IMR-90 (cell line): Measurements from ENCODE around the gene GLIS1. TPM values are rescaled to one million over a fixed set of nuclear protein-coding genes. Genes with fewer than 3 reads are reported as not detected.

ENCODE experiments used
- ATAC-seq: fragments of 200-7000 bp; cut with Tn5 transposase; 2 replicates; pipeline ENCODE4 v1.9.1; 2020; ENCODE audit warnings: low read depth, mild to moderate bottlenecking, moderate library complexity
- BruUV-seq: library from RNA; stranded (reverse); fragments of 400-500 nt; replicated peaks from 2 replicates; lab custom pipeline; 2021; lab: Mats Ljungman, UMichigan
- CTCF ChIA-PET: fragments of 300-600 bp; formaldehyde crosslinking; extraction: SDS; loops from one replicate; lab custom pipeline; 2021; ENCODE audit warnings: antibody characterized with exemption; lab: Yijun Ruan, JAX
- POLR2A ChIA-PET: fragments of 300-600 bp; sonication (Branson Sonifier 250); formaldehyde crosslinking; loops from one replicate; lab custom pipeline; 2022; ENCODE audit warnings: antibody characterized with exemption; ENCODE audit not compliant: unreplicated experiment; lab: Charles Lee
- DNase-seq: peaks from one replicate; pipeline ENCODE4 v3.0.0; 2013
- H2AFZ ChIP-seq: replicated peaks from 2 replicates; pipeline ENCODE3; 2013; ENCODE audit warnings: low read length, mild to moderate bottlenecking; ENCODE audit not compliant: poor library complexity
- H2AK5ac ChIP-seq: 2 replicates; pipeline ENCODE4 v1.6.1; 2013; ENCODE audit warnings: low read depth, low read length, inconsistent platforms
- H2AK9ac ChIP-seq: replicated peaks from 2 replicates; pipeline ENCODE3; 2013; ENCODE audit warnings: mild to moderate bottlenecking, low read depth, low read length, moderate library complexity; ENCODE audit not compliant: poor library complexity
- H2BK120ac ChIP-seq: 2 replicates; pipeline ENCODE4 v1.6.1; 2013; ENCODE audit warnings: low read depth, low read length, inconsistent platforms
- H2BK15ac ChIP-seq: 3 replicates; pipeline ENCODE4 v1.6.1; 2013; ENCODE audit warnings: low read depth, low read length, inconsistent platforms
- H2BK20ac ChIP-seq: 2 replicates; pipeline ENCODE4 v1.6.1; 2013; ENCODE audit warnings: low read depth, mild to moderate bottlenecking, inconsistent platforms, low read length, moderate library complexity
- H2BK5ac ChIP-seq: 2 replicates; pipeline ENCODE4 v1.6.1; 2013; ENCODE audit warnings: mild to moderate bottlenecking, low read depth, low read length, inconsistent platforms; ENCODE audit not compliant: poor library complexity, severe bottlenecking
- H3K14ac ChIP-seq: replicated peaks from 2 replicates; pipeline ENCODE4 v1.6.1; 2013; ENCODE audit warnings: low read depth, low read length, inconsistent platforms
- H3K18ac ChIP-seq: 2 replicates; pipeline ENCODE4 v1.6.1; 2013; ENCODE audit warnings: low read depth, low read length, control low read depth
- H3K23ac ChIP-seq: 2 replicates; pipeline ENCODE4 v1.6.1; 2013; ENCODE audit warnings: low read depth, low read length, inconsistent platforms
- H3K27ac ChIP-seq: 2 replicates; pipeline ENCODE4 v1.5.1; 2013; ENCODE audit warnings: mild to moderate bottlenecking, control low read depth, low read length; ENCODE audit not compliant: insufficient read depth
- H3K27me3 ChIP-seq: 2 replicates; pipeline ENCODE4 v1.6.1; 2013; ENCODE audit warnings: low read length; ENCODE audit not compliant: control insufficient read depth, insufficient read depth
- H3K36me3 ChIP-seq: 2 replicates; pipeline ENCODE4 v1.6.1; 2013; ENCODE audit warnings: low read length, mixed read lengths; ENCODE audit not compliant: control insufficient read depth, insufficient read depth
- H3K4ac ChIP-seq: 2 replicates; pipeline ENCODE4 v1.6.1; 2013; ENCODE audit warnings: low read depth, low read length, inconsistent platforms
- H3K4me1 ChIP-seq: 2 replicates; pipeline ENCODE4 v1.6.1; 2013; ENCODE audit warnings: low read length, mixed read lengths; ENCODE audit not compliant: control insufficient read depth, insufficient read depth
- H3K4me2 ChIP-seq: 2 replicates; pipeline ENCODE4 v1.6.1; 2013; ENCODE audit warnings: low read depth, mild to moderate bottlenecking, control low read depth, low read length, moderate library complexity
- H3K4me3 ChIP-seq: 2 replicates; pipeline ENCODE4 v1.5.1; 2013; ENCODE audit warnings: low read depth, mild to moderate bottlenecking, control low read depth, low read length, moderate library complexity; ENCODE audit not compliant: insufficient read depth
- H3K56ac ChIP-seq: 2 replicates; pipeline ENCODE4 v1.6.1; 2013; ENCODE audit warnings: low read length, inconsistent platforms; ENCODE audit not compliant: insufficient read depth; ENCODE audit errors: extremely low read depth
- H3K79me1 ChIP-seq, 2 experiments: 2 replicates each; pipeline ENCODE4 v1.6.1; 2013; ENCODE audit warnings: low read length in 2 of 2, inconsistent platforms in 1 of 2, low read depth in 1 of 2
- H3K9ac ChIP-seq: 2 replicates; pipeline ENCODE4 v1.6.1; 2013; ENCODE audit warnings: low read depth, low read length, control low read depth
- H3K9me1 ChIP-seq: 2 replicates; pipeline ENCODE4 v1.6.1; 2013; ENCODE audit warnings: low read length, inconsistent platforms; ENCODE audit not compliant: insufficient read depth
- H3K9me3 ChIP-seq: 2 replicates; pipeline ENCODE4 v1.6.1; 2013; ENCODE audit warnings: low read length; ENCODE audit not compliant: control insufficient read depth, insufficient read depth
- H4K20me1 ChIP-seq: 2 replicates; pipeline ENCODE4 v1.6.1; 2013; ENCODE audit warnings: low read length, inconsistent platforms; ENCODE audit not compliant: insufficient read depth
- H4K5ac ChIP-seq: 2 replicates; pipeline ENCODE4 v1.6.1; 2013; ENCODE audit warnings: mild to moderate bottlenecking, low read depth, low read length, control low read depth
- H4K8ac ChIP-seq, 2 experiments: 2 replicates each; pipeline ENCODE4 v1.6.1; 2013; ENCODE audit warnings: low read depth in 2 of 2, low read length in 2 of 2, control low read depth in 1 of 2, inconsistent platforms in 1 of 2
- H4K91ac ChIP-seq: 2 replicates; pipeline ENCODE4 v1.6.1; 2013; ENCODE audit warnings: low read depth, low read length, inconsistent platforms; ENCODE audit not compliant: insufficient read depth
- BHLHE40 ChIP-seq: fragments of 150-350 bp; IDR thresholded peaks from 2 replicates; pipeline ENCODE4 v1.6.1; 2016; ENCODE audit warnings: mild to moderate bottlenecking, low read depth, low read length
- CEBPB ChIP-seq: IDR thresholded peaks from 2 replicates; pipeline ENCODE4 v1.6.1; 2012; ENCODE audit warnings: low read depth, low read length, improper control_type of control experiment
- CHD1 ChIP-seq: IDR thresholded peaks from 2 replicates; pipeline ENCODE4 v1.6.1; 2012; ENCODE audit warnings: low read depth, low read length, improper control_type of control experiment
- CTCF ChIP-seq: conservative IDR thresholded peaks from 2 replicates; pipeline ENCODE4 v1.5.1; 2012; ENCODE audit warnings: mild to moderate bottlenecking, low read depth, low read length, improper control_type of control experiment
- ELK1 ChIP-seq: fragments of 150-350 bp; IDR thresholded peaks from 2 replicates; pipeline ENCODE4 v1.6.1; 2016; ENCODE audit warnings: low read depth, mild to moderate bottlenecking, low read length, moderate library complexity, borderline replicate concordance
- FOS ChIP-seq: fragments of 150-350 bp; IDR thresholded peaks from 2 replicates; pipeline ENCODE4 v1.6.1; 2016; ENCODE audit warnings: low read depth, low read length
- MAFK ChIP-seq: IDR thresholded peaks from 2 replicates; pipeline ENCODE4 v1.6.1; 2012; ENCODE audit warnings: low read depth, low read length, improper control_type of control experiment
- MAZ ChIP-seq: IDR thresholded peaks from 2 replicates; pipeline ENCODE4 v1.6.1; 2012; ENCODE audit warnings: low read depth, mild to moderate bottlenecking, low read length, improper control_type of control experiment, moderate library complexity, borderline replicate concordance
- MXI1 ChIP-seq: IDR thresholded peaks from 2 replicates; pipeline ENCODE4 v1.6.1; 2012; ENCODE audit warnings: low read depth, mild to moderate bottlenecking, low read length, moderate library complexity, borderline replicate concordance
- NFE2L2 ChIP-seq: fragments of 150-350 bp; IDR thresholded peaks from 2 replicates; pipeline ENCODE4 v1.6.1; 2016; ENCODE audit warnings: low read depth, mild to moderate bottlenecking, low read length
- POLR2A ChIP-seq: IDR thresholded peaks from 2 replicates; pipeline ENCODE4 v1.6.1; 2012; ENCODE audit warnings: mild to moderate bottlenecking, low read depth, low read length
- RAD21 ChIP-seq: IDR thresholded peaks from 2 replicates; pipeline ENCODE4 v1.6.1; 2012; ENCODE audit warnings: low read length, improper control_type of control experiment
- RCOR1 ChIP-seq: IDR thresholded peaks from 2 replicates; pipeline ENCODE4 v1.6.1; 2012; ENCODE audit warnings: mild to moderate bottlenecking, low read length, improper control_type of control experiment; ENCODE audit not compliant: insufficient replicate concordance
- RFX5 ChIP-seq: IDR thresholded peaks from 2 replicates; pipeline ENCODE4 v1.8.0; 2012; ENCODE audit warnings: low read depth, mild to moderate bottlenecking, low read length, moderate library complexity
- SMC3 ChIP-seq: fragments of 150-350 bp; IDR thresholded peaks from 2 replicates; pipeline ENCODE4 v1.6.1; 2016; ENCODE audit warnings: low read depth, mild to moderate bottlenecking, antibody characterized with exemption, low read length, moderate library complexity
- WGBS, 2 experiments: methylation state at CpG; one replicate each; pipeline versions ENCODE4 v1.1.5 to v1.1.7; 2013; ENCODE audit warnings: missing lambda C conversion rate in 2 of 2; ENCODE audit not compliant: insufficient read length in 1 of 2; ENCODE audit errors: extremely low coverage in 2 of 2; 5-methylcytosine and 5-hydroxymethylcytosine counted together
- dilution Hi-C: fragments of 300-500 bp; cut with HindIII; formaldehyde crosslinking; loops from one replicate; pipeline ENCODE4 v1.14.3; 2018; ENCODE audit warnings: low sequenced_read_pairs; ENCODE audit not compliant: unreplicated experiment
- in situ Hi-C: fragments of 300-500 bp; cut with MboI; formaldehyde crosslinking; loops from 3 replicates; pipeline ENCODE4 v1.14.3; 2019; ENCODE audit warnings: low sequenced_read_pairs, inconsistent platforms, mixed read lengths
- intact Hi-C: fragments of 100-400 bp; cut with micrococcal nuclease; formaldehyde crosslinking; loops from 2 replicates; pipeline ENCODE4 v1.10.0; 2022
- polyA plus RNA-seq, 3 experiments: library from polyadenylated mRNA; depleted of rRNA; stranded (reverse); fragments of >200 nt; gene quantifications; 2 replicates each; pipeline ENCODE4 v1.2.3, GENCODE V29; 2012; ENCODE audit warnings: low replicate concordance in 1 of 3
- total RNA-seq: library from RNA; depleted of rRNA; stranded (reverse); fragments of >200 nt; gene quantifications from 2 replicates; pipeline ENCODE4 v1.2.3, GENCODE V29; 2012
- TF ChIP-seq, protein P1 (sequence below): fragments of 150-350 bp; IDR thresholded peaks from 2 replicates; pipeline ENCODE4 v1.6.1; 2017; ENCODE audit warnings: mild to moderate bottlenecking, antibody characterized with exemption, low read length, low read depth

Gene GLIS1
- total and polyA plus RNA-seq, 2 of the 4 experiments (the other 2 are of a cell fraction): 0.18 to 2.3 TPM

- ChIA-PET CTCF (no interaction called here), POLR2A (no interaction called here)
- intact Hi-C loops (no loop called here), in situ Hi-C loops (no loop called here), dilution Hi-C loops (no loop called here)
- Histone ChIP-seq H2BK120ac (no peak overlapping the region), H3K14ac (no peak overlapping the region), H3K4me1 (no peaks in the 10 kb centered on the region), H4K5ac (no peak overlapping the region), H2BK20ac (no peak overlapping the region), H4K20me1 (no peaks in the 10 kb centered on the region), H3K4me2 (no peak overlapping the region), H2AFZ (no peak overlapping the region), H3K9me3 (no peaks in the 10 kb centered on the region), H3K27me3 (peaks cover 16% of the 10 kb centered on the region), H2BK15ac (no peak overlapping the region), H2AK5ac (no peak overlapping the region), H3K79me1 (no peaks in the 10 kb centered on the region), H2BK5ac (no peak overlapping the region), H3K9ac (no peak overlapping the region), H3K18ac (no peak overlapping the region), H4K8ac (no peak overlapping the region), H2AK9ac (no peak overlapping the region), H4K91ac (no peak overlapping the region), H3K36me3 (no peaks in the 10 kb centered on the region), H3K27ac (no peak overlapping the region), H3K23ac (no peak overlapping the region), H3K9me1 (no peaks in the 10 kb centered on the region; the same call in 1 of the 2 replicates), H3K56ac (no peak overlapping the region), H3K4me3 (no peak overlapping the region), H3K4ac (no peak overlapping the region)
- TF ChIP-seq RFX5: no peak
- no peak for TF ChIP-seq MAFK
- no peak for TF ChIP-seq ELK1
- no peak for TF ChIP-seq MXI1
- TF ChIP-seq RCOR1: no peak
- no peak for TF ChIP-seq FOS
- TF ChIP-seq CHD1: no peak
- TF ChIP-seq NFE2L2: no peak
- no peak for TF ChIP-seq POLR2A
- no peak for TF ChIP-seq CEBPB
- no peak for TF ChIP-seq MAZ
- no peak for TF ChIP-seq SMC3
- TF ChIP-seq, protein P1, sequence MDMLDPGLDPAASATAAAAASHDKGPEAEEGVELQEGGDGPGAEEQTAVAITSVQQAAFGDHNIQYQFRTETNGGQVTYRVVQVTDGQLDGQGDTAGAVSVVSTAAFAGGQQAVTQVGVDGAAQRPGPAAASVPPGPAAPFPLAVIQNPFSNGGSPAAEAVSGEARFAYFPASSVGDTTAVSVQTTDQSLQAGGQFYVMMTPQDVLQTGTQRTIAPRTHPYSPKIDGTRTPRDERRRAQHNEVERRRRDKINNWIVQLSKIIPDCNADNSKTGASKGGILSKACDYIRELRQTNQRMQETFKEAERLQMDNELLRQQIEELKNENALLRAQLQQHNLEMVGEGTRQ: no peak
- TF ChIP-seq CTCF: no peak
- no peak for TF ChIP-seq RAD21
- no peak for TF ChIP-seq BHLHE40
- ATAC-seq (no peak), DNase-seq (no peak)
- 81% methylated on average over 8 of the region's 29 CpGs; no CpG with 5 or more reads in 1 of the 2 experiments for WGBS, 2 experiments
- no TSS peak for BruUV-seq
Observed at GRCh38 chr1:53460666-53461322, 278.2 kb downstream of the GLIS1 start.
